HAP-1 (cell line): ENCODE measurements around the gene KANK4.

Source experiments
- DNase-seq, 2 experiments: peaks; one replicate each; pipeline ENCODE4 v3.0.0-alpha.2; 2016 to 2020; ENCODE audit warnings: low spot score in 2 of 2
- H3K27me3 ChIP-seq: fragments of 250-450 bp; sonication (Bioruptor Pico); 2 replicates; pipeline ENCODE4 v1.5.1; 2020; ENCODE audit warnings: low read depth, mild to moderate bottlenecking, moderate library complexity
- H3K36me3 ChIP-seq: fragments of 250-450 bp; sonication (Bioruptor Pico); replicated peaks from 2 replicates; pipeline ENCODE4 v1.5.1; 2020; ENCODE audit warnings: mild to moderate bottlenecking
- H3K4me1 ChIP-seq: fragments of 250-450 bp; sonication (Bioruptor Pico); 2 replicates; pipeline ENCODE4 v1.5.1; 2020; ENCODE audit warnings: mild to moderate bottlenecking
- H3K4me3 ChIP-seq: fragments of 250-450 bp; sonication (Bioruptor Pico); 2 replicates; pipeline ENCODE4 v1.5.1; 2020; ENCODE audit warnings: mild to moderate bottlenecking, moderate library complexity
- H3K9me3 ChIP-seq: fragments of 250-450 bp; sonication (Bioruptor Pico); 2 replicates; pipeline ENCODE4 v1.5.1; 2020; ENCODE audit warnings: mild to moderate bottlenecking, moderate library complexity
- in situ Hi-C: fragments of 300-500 bp; cut with MboI; formaldehyde crosslinking; loops from 3 replicates; pipeline ENCODE4 v1.14.3; 2020; ENCODE audit warnings: low sequenced_read_pairs, inconsistent platforms, mixed read lengths

The KANK4 gene

DNA sequence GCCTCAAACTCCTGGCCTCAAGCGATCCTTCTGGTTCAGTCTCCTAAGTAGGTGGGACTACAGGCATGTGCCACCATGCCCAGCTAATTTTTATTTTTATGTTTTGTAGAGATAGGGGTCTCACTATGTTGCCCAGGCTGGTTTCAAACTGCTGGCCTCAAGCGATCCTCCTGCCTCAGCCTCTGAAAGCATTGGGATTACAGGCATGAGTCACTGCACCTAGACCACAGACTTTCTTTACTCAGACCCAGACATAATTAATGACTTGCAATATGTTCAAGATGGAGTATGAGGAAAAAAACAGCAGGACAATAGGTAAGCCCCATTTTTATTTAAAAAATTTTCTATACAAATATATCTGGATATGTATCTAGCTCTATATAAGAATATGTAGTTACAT is 13.2 kb downstream of the KANK4 start:
- in situ Hi-C loops, result no loop called here
- Histone ChIP-seq H3K4me3 (no peak overlapping the region), H3K27me3 (no peaks in the 10 kb centered on the region), H3K36me3 (no peaks in the 10 kb centered on the region), H3K4me1 (peaks cover 3% of the 10 kb centered on the region), H3K9me3 (no peaks in the 10 kb centered on the region)
- no peak for DNase-seq

DNA sequence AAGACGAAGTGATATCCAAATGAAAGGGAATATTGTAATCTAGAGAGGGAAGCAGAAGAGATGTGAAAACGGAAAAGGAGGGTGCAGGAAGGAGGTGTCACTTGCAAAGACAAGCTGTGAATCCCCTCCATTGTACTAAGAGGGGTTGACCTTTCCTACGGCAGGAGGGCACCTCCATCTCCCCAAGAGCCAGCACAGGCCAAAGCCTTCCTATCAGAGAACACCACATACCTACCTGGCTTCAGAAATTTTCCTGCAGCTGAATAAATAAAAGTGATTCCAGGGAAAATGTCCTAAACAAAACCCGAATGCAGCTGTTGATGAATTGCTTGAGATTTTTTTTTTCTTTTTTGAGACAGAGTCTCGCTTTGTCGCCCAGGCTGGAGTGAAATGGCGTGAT is 14.3 kb downstream of the KANK4 start:
- Histone ChIP-seq H3K4me3 (no peak overlapping the region), H3K36me3 (no peaks in the 10 kb centered on the region), H3K9me3 (no peaks in the 10 kb centered on the region), H3K4me1 (peaks cover 5% of the 10 kb centered on the region), H3K27me3 (no peaks in the 10 kb centered on the region)
- in situ Hi-C loops, result no loop called here
- DNase-seq, result no peak

DNA sequence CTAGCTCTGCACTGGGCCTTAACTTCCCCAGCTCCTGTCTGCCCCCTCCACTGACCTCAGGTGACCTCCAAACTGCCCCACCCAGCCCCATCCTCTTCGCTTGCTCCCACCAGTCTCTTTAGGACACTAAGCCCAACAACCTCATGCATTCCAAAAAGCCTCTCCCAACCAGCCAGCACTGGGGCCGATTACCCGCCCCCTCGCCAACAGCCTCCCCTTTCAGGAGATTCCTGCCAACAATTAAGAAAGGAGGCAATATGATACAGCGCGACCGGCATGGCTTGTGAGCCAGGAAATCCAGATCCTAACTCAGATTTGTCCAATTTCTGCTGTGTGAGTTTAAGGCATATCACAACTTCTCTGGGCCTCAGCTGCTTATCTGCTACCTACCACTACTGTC is 14.7 kb downstream of the KANK4 start:
- Histone ChIP-seq H3K4me3 (no peak overlapping the region), H3K9me3 (no peaks in the 10 kb centered on the region), H3K36me3 (no peaks in the 10 kb centered on the region), H3K4me1 (peaks cover 10% of the 10 kb centered on the region), H3K27me3 (no peaks in the 10 kb centered on the region)
- in situ Hi-C loops, result no loop called here
- no peak for DNase-seq

DNA sequence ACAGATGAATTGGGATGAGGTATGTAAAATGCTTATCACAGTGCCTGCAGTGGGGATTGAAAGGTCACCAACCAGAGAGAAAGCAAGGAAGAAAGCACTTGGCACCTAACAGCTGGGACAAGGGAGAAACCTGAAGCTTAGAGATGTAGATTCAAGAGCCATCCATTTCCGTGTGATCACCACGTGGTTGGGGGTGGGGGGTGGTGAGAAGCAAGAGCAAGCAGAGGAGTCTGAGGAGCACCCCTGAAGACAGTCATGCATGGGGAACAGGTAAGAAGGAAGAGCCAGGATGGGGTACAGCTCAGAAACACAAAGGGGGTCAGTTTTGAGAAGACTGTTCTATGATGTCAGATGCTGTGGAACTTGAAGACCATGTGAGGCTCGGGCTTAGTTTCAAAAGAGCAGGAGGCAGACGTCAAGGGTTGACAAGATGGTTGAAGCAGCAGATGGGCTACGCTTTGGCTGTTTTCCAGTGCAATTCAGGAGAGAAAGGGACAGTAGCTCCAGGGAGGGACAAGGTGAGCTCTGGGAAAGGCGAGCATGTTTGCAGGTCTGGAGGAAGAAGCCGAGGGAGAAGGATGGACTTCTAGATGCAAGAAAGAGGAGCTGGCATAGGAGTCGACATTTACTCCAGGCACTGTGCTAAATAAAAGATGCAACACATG is 17.4 kb downstream of the KANK4 start:
- in situ Hi-C loops, result no loop called here
- DNase-seq, result no peak
- Histone ChIP-seq H3K4me3 (no peak overlapping the region), H3K9me3 (no peaks in the 10 kb centered on the region), H3K27me3 (no peaks in the 10 kb centered on the region), H3K4me1 (peaks cover 10% of the 10 kb centered on the region), H3K36me3 (no peaks in the 10 kb centered on the region)

DNA sequence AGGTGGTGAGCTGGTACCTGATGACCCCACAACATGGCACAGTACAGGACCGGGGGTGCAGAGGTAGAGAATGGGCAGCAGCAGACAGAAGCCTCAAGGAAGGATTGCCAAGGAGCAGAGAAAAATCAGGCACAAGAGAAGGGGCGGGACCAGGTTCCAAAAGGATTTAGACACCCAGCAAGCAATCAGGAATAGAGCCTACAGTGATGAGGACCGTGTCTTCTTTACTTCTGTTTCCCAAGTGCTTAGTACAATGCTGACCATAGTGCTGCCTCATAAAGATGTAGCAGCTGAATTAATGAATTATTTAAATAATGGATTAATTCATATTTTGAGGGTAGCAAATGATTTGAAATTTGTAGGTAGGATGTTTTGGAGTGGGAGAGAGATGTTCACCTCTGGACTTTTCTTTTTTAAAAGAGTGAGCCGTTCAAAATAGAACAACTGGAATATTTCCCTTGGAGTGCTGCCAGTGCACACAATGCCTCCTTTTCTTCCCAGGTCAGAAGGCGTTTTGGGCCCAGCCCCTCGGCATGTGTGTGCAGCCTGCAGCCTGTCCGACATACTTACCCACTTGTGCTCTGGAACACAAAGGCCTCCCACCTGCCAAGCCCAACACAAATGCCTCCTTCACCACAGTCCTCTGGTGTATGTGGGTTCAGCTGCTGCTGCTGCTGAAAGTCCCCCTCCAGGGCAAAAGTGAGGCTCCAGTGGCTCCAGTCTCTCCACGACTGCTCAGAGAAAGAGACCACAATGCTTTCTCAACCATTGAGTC is 19.6 kb downstream of the KANK4 start:
- Histone ChIP-seq H3K27me3 (no peaks in the 10 kb centered on the region), H3K9me3 (no peaks in the 10 kb centered on the region), H3K4me1 (peaks cover 24% of the 10 kb centered on the region), H3K4me3 (no peak overlapping the region), H3K36me3 (no peaks in the 10 kb centered on the region)
- in situ Hi-C loops, result loop anchor here (10.0 kb wide), 1 partner anchor 105 kb away; no protein-coding TSS in a partner anchor
- peak in 1 of 2 experiments; percentile 65 for DNase-seq

DNA sequence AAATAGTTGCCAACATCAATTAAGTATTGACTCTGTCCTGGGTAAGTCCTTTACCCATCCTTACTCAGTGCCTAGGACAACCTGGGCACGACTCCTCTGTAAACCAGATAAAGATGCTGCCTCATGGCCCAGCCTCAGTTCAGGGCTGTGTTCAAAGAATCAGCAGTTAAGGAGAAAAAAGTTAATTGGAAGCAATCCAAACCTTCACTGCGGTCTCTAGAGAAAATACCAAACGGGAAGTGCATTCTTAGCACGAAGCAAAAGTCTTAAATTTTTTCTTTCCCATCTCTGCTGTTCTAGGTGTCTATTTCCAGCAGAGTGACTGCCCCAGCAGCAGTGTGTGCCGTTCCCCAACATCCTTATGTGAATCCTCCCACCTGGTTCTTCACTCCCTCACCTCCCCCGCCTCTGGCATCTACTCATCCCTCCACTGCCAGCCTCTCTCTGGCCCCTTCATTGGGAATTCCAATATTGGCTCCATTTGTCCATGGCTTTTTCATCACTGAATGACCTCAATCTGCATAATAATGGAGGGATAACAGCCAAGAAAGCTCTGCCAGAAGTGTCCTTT is 23.2 kb downstream of the KANK4 start:
- Histone ChIP-seq H3K4me3 (no peak overlapping the region), H3K27me3 (no peaks in the 10 kb centered on the region), H3K36me3 (no peaks in the 10 kb centered on the region), H3K4me1 (peaks cover 24% of the 10 kb centered on the region), H3K9me3 (no peaks in the 10 kb centered on the region)
- DNase-seq, result peak; percentile 83 to 84
- in situ Hi-C loops, result loop anchor here (10.0 kb wide), 1 partner anchor 109 kb away; no protein-coding TSS in a partner anchor

DNA sequence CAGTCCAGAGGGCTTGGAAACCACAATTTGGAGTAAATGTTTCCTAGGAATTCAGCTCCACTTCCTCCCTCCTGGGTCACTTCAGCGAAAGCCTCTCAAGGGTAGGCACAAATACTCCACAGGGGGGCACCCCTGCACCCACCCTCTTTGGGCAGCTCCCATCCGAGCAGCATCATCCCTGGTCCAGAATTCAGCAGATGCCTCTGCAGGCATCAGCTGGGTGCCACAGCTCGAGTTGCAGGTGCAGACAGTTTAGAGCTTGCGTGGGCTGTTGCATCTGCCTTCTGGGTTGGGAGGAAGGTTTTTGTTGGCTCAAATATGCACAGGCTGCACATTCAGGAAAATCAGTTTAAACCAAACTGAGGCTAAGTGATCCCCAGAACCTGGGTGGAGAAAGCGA is 25.0 kb downstream of the KANK4 start:
- in situ Hi-C loops, result loop anchor here (10.0 kb wide), 1 partner anchor 111 kb away; no protein-coding TSS in a partner anchor
- H3K9me3 ChIP-seq, result no peaks in the 10 kb centered on the region
- H3K36me3 ChIP-seq, result no peaks in the 10 kb centered on the region
- no peaks in the 10 kb centered on the region for H3K27me3 ChIP-seq
- H3K4me1 ChIP-seq, result peaks cover 15% of the 10 kb centered on the region
- DNase-seq, result peak; percentile 21 to 72
- no peak overlapping the region for H3K4me3 ChIP-seq

DNA sequence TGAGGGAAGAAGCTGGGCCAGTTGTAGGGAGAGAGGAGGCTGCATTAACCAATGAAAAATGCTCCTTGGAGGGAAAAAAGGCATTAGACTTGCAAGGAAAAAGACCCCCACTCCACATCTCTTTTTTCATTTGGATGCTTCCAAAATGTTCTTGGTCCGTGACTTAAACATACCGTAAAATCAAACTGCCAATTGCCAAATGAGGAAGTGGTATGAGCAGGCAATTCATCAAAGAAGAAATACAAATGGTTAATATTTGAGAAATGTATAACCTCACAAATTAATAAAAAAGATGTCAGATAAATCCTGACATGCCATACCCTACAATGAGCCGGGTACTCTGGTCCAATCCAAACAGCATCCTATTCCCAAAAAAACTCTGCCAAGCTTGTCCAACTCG is 30.6 kb downstream of the KANK4 start:
- no peak overlapping the region for H3K4me3 ChIP-seq
- H3K4me1 ChIP-seq, result no peaks in the 10 kb centered on the region
- in situ Hi-C loops, result no loop called here
- no peak for DNase-seq
- H3K9me3 ChIP-seq, result no peaks in the 10 kb centered on the region
- no peaks in the 10 kb centered on the region; the same call in none of the 2 replicates for H3K27me3 ChIP-seq
- no peaks in the 10 kb centered on the region for H3K36me3 ChIP-seq

DNA sequence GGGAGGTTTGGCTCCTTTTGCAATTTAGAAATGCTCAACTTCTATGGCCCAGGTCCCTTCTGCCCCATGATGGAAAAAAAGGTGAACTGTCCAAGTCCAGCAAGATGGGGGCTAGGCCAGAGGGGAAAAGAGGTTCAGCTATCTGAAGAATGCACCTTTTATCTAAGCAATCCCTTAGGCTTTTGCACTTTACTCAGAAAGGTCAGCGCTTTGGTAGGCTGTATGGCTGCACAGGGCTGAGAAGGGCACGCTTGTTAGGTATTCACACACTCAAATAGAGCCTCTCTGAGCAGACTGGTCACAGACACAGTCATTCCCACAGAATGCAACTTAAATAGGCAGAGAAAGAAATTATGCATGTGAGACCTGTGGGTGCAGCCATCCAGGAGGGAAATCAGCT is 31.0 kb downstream of the KANK4 start:
- Histone ChIP-seq H3K4me1 (no peaks in the 10 kb centered on the region), H3K4me3 (no peak overlapping the region), H3K36me3 (no peaks in the 10 kb centered on the region), H3K27me3 (no peaks in the 10 kb centered on the region; the same call in none of the 2 replicates), H3K9me3 (no peaks in the 10 kb centered on the region)
- in situ Hi-C loops, result no loop called here
- DNase-seq, result no peak

DNA sequence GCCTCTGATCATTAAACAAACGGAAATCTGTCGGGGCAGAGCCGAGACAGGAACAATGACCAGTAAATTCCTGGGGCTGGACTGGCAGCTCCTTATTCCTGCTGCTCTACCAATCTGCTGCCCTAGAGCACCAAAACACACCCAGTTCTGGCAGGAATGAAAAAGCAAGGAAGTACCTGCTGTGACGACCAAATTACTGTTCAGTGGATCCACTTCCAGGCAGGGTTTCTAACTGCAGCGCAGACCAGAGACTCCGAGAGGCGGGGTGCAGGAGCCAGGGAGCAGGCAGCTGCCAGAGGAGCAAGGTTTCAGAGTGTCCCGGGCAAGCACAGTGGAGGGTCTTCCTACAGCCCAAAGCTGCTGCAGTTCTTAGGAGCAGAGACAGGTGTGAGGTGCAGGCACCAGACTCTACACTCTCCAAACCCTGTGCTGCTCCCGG is 32.4 kb downstream of the KANK4 start:
- H3K27me3 ChIP-seq, result no peaks in the 10 kb centered on the region; the same call in none of the 2 replicates
- no peaks in the 10 kb centered on the region for H3K9me3 ChIP-seq
- DNase-seq, result no peak
- H3K4me1 ChIP-seq, result no peaks in the 10 kb centered on the region
- H3K36me3 ChIP-seq, result no peaks in the 10 kb centered on the region
- in situ Hi-C loops, result no loop called here
- no peak overlapping the region for H3K4me3 ChIP-seq

DNA sequence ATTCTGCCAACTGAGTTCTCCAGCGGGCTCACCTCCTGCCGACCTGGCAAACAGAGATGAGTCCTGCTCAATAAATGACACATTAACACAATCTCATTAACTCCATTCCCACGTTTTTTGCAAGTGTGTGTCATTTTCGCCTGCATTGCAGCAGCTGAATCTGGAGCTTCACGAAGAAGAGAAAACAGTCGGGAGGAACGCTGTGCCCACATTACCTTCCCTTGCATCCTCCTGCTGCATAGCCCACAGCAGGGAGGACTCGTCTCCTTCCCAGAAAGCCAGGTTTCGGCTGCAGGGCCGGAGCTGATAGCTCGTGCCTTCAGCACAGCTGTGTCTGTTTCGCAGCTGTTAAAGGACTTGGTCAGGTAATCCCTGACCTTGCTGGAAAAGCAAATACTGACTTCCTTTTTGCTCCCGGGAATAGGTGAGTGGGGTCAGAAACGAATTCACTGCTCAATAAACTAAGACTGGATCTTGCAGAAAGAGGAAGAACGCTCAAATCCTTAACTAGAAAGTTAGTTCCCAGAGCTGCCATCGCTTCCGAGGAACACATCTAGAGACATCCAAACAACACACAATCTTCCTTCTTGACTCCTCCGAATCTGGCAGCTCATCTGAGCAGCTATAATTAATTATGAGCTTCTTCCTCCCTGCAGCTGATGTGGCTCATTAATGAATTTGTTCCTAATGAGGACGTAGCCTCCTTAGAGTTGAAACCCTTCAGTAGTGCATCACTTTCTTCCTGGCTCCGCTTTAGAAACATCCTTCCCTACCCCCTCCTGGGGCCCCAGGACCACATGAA is 33.0 kb downstream of the KANK4 start:
- in situ Hi-C loops, result no loop called here
- DNase-seq, result no peak
- Histone ChIP-seq H3K27me3 (no peaks in the 10 kb centered on the region; the same call in none of the 2 replicates), H3K4me1 (no peaks in the 10 kb centered on the region), H3K9me3 (no peaks in the 10 kb centered on the region), H3K36me3 (no peaks in the 10 kb centered on the region), H3K4me3 (no peak overlapping the region)

DNA sequence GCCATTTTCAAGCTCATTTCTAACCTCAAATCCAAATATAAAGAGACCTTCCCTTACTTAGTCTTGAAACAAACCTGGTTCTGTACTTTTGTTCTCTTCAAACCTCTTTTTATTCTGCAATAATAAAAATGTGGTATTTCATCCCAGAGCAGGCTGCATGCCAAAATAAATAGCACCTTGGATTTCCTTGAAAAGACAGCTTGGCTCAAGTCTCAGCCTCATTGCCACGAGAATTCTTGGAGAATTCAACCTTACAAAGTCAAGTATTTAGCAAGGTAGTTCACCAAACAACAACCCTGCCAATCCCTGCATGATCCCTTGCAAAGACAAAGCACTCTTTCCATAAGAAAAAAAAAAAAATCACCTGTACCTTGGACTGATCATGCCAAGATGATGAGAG is 33.8 kb downstream of the KANK4 start:
- no peaks in the 10 kb centered on the region for H3K9me3 ChIP-seq
- H3K4me3 ChIP-seq, result no peak overlapping the region
- no peak for DNase-seq
- no peaks in the 10 kb centered on the region for H3K4me1 ChIP-seq
- no peaks in the 10 kb centered on the region for H3K36me3 ChIP-seq
- H3K27me3 ChIP-seq, result no peaks in the 10 kb centered on the region; the same call in none of the 2 replicates
- in situ Hi-C loops, result no loop called here

DNA sequence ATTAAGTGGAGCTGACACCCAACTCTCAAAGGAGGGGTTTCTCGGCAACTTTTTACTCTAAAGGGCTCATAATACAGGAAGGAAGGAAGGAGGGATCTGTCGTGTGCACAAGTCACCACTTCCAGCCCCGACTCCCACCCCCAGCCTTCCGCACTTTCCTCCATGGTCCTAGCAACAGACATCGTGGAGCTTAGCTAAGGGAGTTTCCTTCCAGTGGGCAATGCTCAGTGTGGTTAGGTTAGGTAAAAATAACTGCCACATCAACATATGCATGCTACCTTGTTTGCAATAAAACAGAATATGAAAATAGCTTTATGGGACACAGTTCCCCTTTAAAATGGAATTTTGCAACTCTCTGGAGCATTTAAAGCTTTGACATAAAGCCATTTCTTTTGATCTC is 35.2 kb downstream of the KANK4 start:
- H3K27me3 ChIP-seq, result no peaks in the 10 kb centered on the region; the same call in none of the 2 replicates
- no peaks in the 10 kb centered on the region for H3K36me3 ChIP-seq
- no peaks in the 10 kb centered on the region for H3K9me3 ChIP-seq
- H3K4me3 ChIP-seq, result no peak overlapping the region
- DNase-seq, result no peak
- in situ Hi-C loops, result no loop called here
- no peaks in the 10 kb centered on the region for H3K4me1 ChIP-seq
